HG02970 (cell line): ENCODE measurements around the gene FBLN7.
"Not testable (repeated sequence)": the region's sequence is repeated elsewhere in the genome, so short reads cannot be mapped to it uniquely, and the experiment has no call there.

Experiments used
- ATAC-seq: cut with Tn5 transposase; IDR thresholded peaks from one replicate; pipeline ENCODE4 v1.9.1; 2021; ENCODE audit warnings: mild to moderate bottlenecking, moderate library complexity, moderate number of reproducible peaks; ENCODE audit not compliant: unreplicated experiment, low FRiP score

FBLN7 gene

GRCh38 chr2:112138159-112139032 is at the start of gene FBLN7:
Gene FBLN7, plus strand, starts transcription at chr2:112138385. Its CDS starts 271 bp downstream, at chr2:112138656.
- no peak for ATAC-seq

- no peak for ATAC-seq
Observed at GRCh38 chr2:112089375-112089774, 48.8 kb upstream of the FBLN7 start.

GRCh38 chr2:112092286-112093041 is 45.7 kb upstream of the FBLN7 start:
- ATAC-seq = no peak

- ATAC-seq = no peak
Observed at GRCh38 chr2:112093216-112093615, 45.0 kb upstream of the FBLN7 start.

- ATAC-seq = no peak
Observed at GRCh38 chr2:112095681-112096080, 42.5 kb upstream of the FBLN7 start.

GRCh38 chr2:112096098-112096497 is 42.1 kb upstream of the FBLN7 start:
- ATAC-seq = no peak

- no peak for ATAC-seq
Observed at GRCh38 chr2:112108178-112108832, 29.9 kb upstream of the FBLN7 start.

GRCh38 chr2:112109278-112109677 is 28.9 kb upstream of the FBLN7 start:
- no peak for ATAC-seq

GRCh38 chr2:112110966-112111365 is 27.2 kb upstream of the FBLN7 start:
- ATAC-seq = no peak

GRCh38 chr2:112113354-112113753 is 24.8 kb upstream of the FBLN7 start:
- ATAC-seq = not testable (repeated sequence)

GRCh38 chr2:112118148-112118547 is 20.0 kb upstream of the FBLN7 start:
- no peak for ATAC-seq

GRCh38 chr2:112121682-112122254 is 16.4 kb upstream of the FBLN7 start:
- ATAC-seq = no peak

GRCh38 chr2:112129060-112129459 is 9.1 kb upstream of the FBLN7 start:
- ATAC-seq = no peak

GRCh38 chr2:112133344-112133743 is 4.8 kb upstream of the FBLN7 start:
- ATAC-seq = no peak

GRCh38 chr2:112134120-112134519 is 4.1 kb upstream of the FBLN7 start:
- no peak for ATAC-seq

GRCh38 chr2:112136096-112136495 is 2.1 kb upstream of the FBLN7 start:
- no peak for ATAC-seq

- no peak for ATAC-seq
Observed at GRCh38 chr2:112137516-112138158, 548 bp upstream of the FBLN7 start.

GRCh38 chr2:112139033-112139614 is 939 bp downstream of the FBLN7 start:
- not testable (repeated sequence) for ATAC-seq

GRCh38 chr2:112139661-112140204 is 1.5 kb downstream of the FBLN7 start:
- not testable (repeated sequence) for ATAC-seq
